ENCODE results near the gene ABTB1. TPM values are rescaled to one million over a fixed set of nuclear protein-coding genes. Genes with fewer than 3 reads are reported as not detected.

Gene ABTB1
- total RNA-seq, 2 donors from 2014 or later = 10.7 to 14.4 TPM

GRCh38 chr3:127646501-127647046 is 26.2 kb upstream of the ABTB1 start:
- Mint-ChIP-seq H3K4me1 (no peaks in the 10 kb centered on the region), H3K4me3 (no peak overlapping the region), H3K27ac (no peak overlapping the region), H3K36me3 (ENCODE audit: low read depth) (no peaks in the 10 kb centered on the region), H3K9me3 (no peaks in the 10 kb centered on the region), H3K27me3 (ENCODE audit: insufficient read depth) (no peaks in the 10 kb centered on the region)
- no peak for TF ChIP-seq CTCF (conservative IDR thresholded peaks at IDR 0.05)
- no peak for DNase-seq
- no peaks in the 10 kb centered on the region for H3K27me3 ChIP-seq (ENCODE audit: control insufficient read depth, insufficient read depth, low read length, poor library complexity, severe bottlenecking)
- no peaks in the 10 kb centered on the region for H3K36me3 ChIP-seq (ENCODE audit: control insufficient read depth, insufficient read depth, low read length)
- 90 to 92% methylated on average over 9 to 10 of the region's 10 CpGs for WGBS, 2 experiments (ENCODE audit: insufficient coverage in 1 of 2, insufficient read length in 1 of 2)
- no peaks in the 10 kb centered on the region for H3K4me1 ChIP-seq (ENCODE audit: control insufficient read depth, insufficient read depth, low read length)
- no peak overlapping the region for H3K27ac ChIP-seq (ENCODE audit: low read depth, low read length)
- H3K9me3 ChIP-seq (ENCODE audit: control insufficient read depth, low read length) = no peaks in the 10 kb centered on the region
- no peak overlapping the region for H3K4me3 ChIP-seq (ENCODE audit: low read length)
- H3K9ac ChIP-seq (ENCODE audit: extremely low read depth, low read length, poor library complexity, severe bottlenecking) = no peak overlapping the region

GRCh38 chr3:127647166-127647844 is 25.4 kb upstream of the ABTB1 start:
- Mint-ChIP-seq H3K27ac (no peak overlapping the region), H3K4me1 (no peaks in the 10 kb centered on the region), H3K4me3 (no peak overlapping the region), H3K36me3 (ENCODE audit: low read depth) (no peaks in the 10 kb centered on the region), H3K9me3 (no peaks in the 10 kb centered on the region), H3K27me3 (ENCODE audit: insufficient read depth) (no peaks in the 10 kb centered on the region)
- Histone ChIP-seq H3K9ac (ENCODE audit: extremely low read depth, low read length, poor library complexity, severe bottlenecking) (no peak overlapping the region), H3K9me3 (ENCODE audit: control insufficient read depth, low read length) (no peaks in the 10 kb centered on the region), H3K4me3 (ENCODE audit: low read length) (no peak overlapping the region), H3K27me3 (ENCODE audit: control insufficient read depth, insufficient read depth, low read length, poor library complexity, severe bottlenecking) (no peaks in the 10 kb centered on the region), H3K4me1 (ENCODE audit: control insufficient read depth, insufficient read depth, low read length) (no peaks in the 10 kb centered on the region), H3K27ac (ENCODE audit: low read depth, low read length) (no peak overlapping the region), H3K36me3 (ENCODE audit: control insufficient read depth, insufficient read depth, low read length) (no peaks in the 10 kb centered on the region)
- DNase-seq = no peak
- no peak for TF ChIP-seq CTCF (conservative IDR thresholded peaks at IDR 0.05)
- WGBS, 2 experiments (ENCODE audit: insufficient coverage in 1 of 2, insufficient read length in 1 of 2) = 88 to 91% methylated on average over 4 to 13 of the region's 13 CpGs

GRCh38 chr3:127647845-127648204 is 24.9 kb upstream of the ABTB1 start:
- no peaks in the 10 kb centered on the region for H3K4me1 ChIP-seq (ENCODE audit: control insufficient read depth, insufficient read depth, low read length)
- H3K27ac ChIP-seq (ENCODE audit: low read depth, low read length) = no peak overlapping the region
- Mint-ChIP-seq H3K27ac (no peak overlapping the region), H3K4me1 (no peaks in the 10 kb centered on the region), H3K36me3 (ENCODE audit: low read depth) (no peaks in the 10 kb centered on the region), H3K27me3 (ENCODE audit: insufficient read depth) (no peaks in the 10 kb centered on the region), H3K4me3 (no peak overlapping the region), H3K9me3 (no peaks in the 10 kb centered on the region)
- H3K27me3 ChIP-seq (ENCODE audit: control insufficient read depth, insufficient read depth, low read length, poor library complexity, severe bottlenecking) = no peaks in the 10 kb centered on the region
- no peaks in the 10 kb centered on the region for H3K36me3 ChIP-seq (ENCODE audit: control insufficient read depth, insufficient read depth, low read length)
- no peak overlapping the region for H3K4me3 ChIP-seq (ENCODE audit: low read length)
- no peak overlapping the region for H3K9ac ChIP-seq (ENCODE audit: extremely low read depth, low read length, poor library complexity, severe bottlenecking)
- DNase-seq = no peak
- no peaks in the 10 kb centered on the region for H3K9me3 ChIP-seq (ENCODE audit: control insufficient read depth, low read length)
- no peak for TF ChIP-seq CTCF (conservative IDR thresholded peaks at IDR 0.05)

All from endodermal cell (in vitro differentiated cells).